ENCODE data around the gene C4orf54.

C4orf54 gene

DNA sequence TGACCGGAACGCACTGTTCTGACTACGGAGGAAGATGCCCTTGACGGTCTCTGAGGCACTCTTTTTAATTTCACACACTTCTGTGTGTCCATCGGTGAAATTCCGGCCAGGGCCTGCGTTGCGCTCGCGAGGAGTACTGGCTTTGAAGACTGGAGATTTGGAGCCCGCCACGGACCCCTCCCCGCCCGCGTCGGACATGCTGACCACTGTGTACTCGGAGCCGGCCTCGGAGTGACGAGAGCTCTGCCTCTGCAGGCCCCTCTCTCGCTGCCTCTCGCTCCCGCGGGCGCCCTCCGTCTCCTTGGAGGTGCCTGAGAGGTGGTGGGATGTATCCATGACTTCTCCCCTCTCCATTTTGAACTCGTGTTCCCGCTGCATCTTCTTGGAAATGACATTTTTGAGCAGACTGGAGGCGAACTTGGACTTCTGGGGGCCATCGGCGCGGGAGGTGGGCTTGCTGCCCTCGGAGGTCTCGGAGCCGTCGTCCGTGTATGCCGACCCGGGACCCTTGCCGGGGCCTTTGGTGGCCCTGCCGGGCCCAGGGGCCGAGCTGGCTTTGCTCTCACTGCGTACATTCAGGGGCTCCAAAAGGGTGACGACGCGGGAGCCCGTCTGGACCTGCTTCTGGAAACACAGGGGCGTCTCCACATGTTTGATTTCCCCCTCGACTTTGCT, 5.7 kb downstream of the C4orf54 start:
- ATAC-seq: no peak

DNA sequence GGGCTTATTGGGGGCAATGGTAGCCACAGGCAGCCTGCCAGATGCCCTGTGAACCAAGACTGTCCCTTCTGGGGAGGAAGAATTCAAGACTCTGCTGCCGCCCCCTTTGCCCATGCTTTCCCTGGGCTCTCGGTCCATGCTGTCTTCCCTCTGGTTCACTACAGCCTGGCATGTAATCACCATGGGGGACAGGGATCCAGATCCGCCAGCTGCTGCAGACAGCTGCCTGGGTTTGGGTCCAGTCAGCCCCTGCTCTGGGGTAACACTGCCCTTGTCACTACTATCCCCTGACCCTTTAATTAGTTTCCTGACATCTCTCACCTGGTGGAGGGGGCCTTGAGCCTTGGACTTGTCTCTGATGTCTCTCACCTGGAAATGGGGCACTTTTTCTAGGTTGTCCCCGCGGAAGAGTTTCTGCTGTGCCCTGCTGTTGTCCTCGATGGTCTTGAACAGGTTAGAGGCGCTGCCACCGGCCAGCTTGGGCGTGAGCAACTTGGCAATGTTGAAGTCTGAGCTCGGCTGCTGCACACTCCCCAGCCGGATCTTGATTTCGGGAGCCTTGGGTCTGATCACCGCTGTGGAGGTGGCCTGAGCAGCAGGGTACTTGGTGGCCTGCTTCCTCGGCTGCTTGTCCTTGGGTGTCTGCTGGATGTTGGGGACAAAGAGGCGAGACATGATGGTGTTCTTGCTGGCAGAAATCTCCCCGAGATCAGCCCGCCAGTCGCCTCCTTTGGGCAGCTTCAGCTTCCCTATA, 6.4 kb downstream of the C4orf54 start:
- no peak for ATAC-seq

GRCh38 chr4:99649778-99650177, 7.8 kb downstream of the C4orf54 start:
- ATAC-seq: no peak

DNA sequence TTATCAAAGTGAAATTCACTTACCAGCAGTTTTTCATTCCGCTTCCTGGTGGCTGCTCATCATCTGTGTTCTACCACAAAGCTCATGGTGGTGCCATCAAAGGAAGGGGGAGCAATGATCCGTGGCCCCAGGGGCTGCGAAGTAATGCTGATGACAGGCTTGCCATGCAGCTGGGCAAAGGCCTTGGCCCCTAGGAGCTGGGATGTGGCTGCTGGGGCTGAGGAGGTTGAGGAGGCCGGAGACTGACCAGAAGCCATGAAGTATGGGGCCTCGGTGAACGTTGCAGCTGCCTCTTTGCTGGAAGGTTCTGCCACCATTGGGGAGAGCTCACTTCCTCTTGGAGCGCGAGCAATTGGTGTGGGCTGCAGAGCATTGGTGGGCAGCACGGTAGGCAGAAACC, 8.4 kb downstream of the C4orf54 start:
- no peak for ATAC-seq

DNA sequence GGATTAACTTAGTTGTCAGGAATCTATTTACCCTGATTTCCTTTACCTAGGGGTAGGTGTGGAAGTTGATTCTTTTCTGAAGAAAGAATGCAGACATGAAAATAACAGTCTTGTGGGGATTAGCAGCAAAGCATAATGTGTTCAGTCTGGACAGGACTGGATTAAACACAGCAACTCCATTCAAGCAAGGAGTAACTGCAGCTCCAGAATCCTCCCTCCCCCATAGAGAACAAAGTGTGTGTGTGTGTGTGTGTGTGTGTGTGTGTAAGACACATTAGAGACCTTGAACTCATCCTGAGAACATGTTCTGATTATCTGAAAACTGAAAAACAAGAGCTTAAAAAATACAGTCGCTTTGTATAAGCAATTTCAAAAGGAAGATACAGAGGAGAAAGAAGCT, 9.3 kb downstream of the C4orf54 start:
- ATAC-seq: no peak

DNA sequence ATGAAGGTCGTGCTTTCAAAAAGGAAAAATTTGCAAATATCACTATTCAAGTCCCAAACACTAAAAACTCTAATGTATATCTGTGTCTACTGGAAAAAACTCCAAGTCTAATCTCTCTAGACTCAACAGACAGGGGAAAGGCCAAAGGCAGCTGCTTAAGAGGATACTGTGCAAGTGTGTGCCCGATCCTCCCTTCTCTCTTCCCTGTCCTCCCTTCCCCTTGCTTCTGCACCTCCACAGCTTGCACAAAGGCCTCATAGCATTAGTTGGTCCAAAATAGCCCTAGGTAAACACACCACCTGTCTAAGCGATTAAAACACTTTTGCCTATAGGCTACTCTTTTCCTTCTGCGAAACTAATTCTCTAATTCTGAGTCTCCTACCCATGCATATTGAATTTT, 10.6 kb downstream of the C4orf54 start:
- no peak for ATAC-seq

GRCh38 chr4:99645638-99646037, 12.0 kb downstream of the C4orf54 start:
- no peak for ATAC-seq

- ATAC-seq: no peak
Measured at GRCh38 chr4:99645036-99645435, 12.6 kb downstream of the C4orf54 start.

- no peak for ATAC-seq
Measured at GRCh38 chr4:99644453-99644852, 13.2 kb downstream of the C4orf54 start.

DNA sequence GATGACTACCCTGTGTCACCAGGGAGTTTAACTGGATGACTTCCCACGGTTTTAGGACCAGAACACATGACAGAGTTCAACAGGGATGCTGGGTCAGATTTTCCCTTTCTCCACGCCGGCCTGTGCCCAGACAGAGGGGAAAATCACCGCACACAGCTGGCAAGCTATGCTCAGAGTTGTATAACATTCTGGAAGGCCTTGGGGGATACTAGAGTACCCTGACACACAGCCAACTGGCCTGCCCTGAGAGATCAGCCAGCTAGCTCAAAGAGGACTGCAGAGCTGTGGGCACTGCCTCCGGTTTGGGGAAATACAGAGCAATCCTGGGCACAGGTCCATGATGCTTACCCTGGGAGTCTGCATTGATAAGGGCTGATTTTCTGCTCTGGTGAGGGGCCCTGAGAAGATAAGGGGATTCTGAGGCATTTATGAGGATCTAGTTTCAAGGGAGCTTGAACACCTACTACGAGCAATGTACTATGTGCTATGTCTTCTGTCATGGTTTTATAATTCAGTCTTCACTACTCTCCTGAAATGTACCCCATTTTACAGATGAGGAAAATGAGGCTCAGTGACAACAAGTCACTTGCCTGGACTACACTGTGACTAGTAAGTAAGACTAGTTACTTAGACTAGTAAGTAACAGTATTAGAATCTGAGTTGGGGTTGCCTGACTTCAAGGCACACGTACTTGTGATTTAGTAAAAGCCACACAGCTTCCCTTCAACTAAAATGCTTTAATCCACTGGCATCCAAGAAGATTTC, 14.7 kb downstream of the C4orf54 start:
- ATAC-seq: no peak

DNA sequence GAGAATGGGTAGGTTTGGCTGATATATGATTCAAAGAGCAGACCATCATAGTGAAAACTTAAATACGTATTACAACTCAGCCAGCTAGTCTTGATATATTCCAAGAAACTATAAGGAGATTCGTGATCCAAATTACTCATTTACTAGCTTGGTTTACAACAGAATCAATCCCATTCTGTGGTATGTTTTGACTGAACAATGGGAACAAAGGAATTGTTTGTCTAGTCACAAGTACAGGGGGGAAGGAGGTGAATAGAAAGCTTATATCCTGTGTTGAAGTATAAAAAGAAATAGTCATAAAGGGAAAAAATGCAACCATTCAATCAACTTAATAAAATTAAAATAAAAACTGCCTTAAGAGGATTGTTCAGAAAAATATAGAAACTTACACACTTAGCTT, 17.0 kb downstream of the C4orf54 start:
- no peak for ATAC-seq

- ATAC-seq: no peak
Measured at GRCh38 chr4:99637174-99637573, 20.5 kb downstream of the C4orf54 start.

- no peak for ATAC-seq
Measured at GRCh38 chr4:99636422-99636821, 21.2 kb downstream of the C4orf54 start.

GRCh38 chr4:99635601-99636000, 22.0 kb downstream of the C4orf54 start:
- ATAC-seq: peak; percentile 43 to 48

DNA sequence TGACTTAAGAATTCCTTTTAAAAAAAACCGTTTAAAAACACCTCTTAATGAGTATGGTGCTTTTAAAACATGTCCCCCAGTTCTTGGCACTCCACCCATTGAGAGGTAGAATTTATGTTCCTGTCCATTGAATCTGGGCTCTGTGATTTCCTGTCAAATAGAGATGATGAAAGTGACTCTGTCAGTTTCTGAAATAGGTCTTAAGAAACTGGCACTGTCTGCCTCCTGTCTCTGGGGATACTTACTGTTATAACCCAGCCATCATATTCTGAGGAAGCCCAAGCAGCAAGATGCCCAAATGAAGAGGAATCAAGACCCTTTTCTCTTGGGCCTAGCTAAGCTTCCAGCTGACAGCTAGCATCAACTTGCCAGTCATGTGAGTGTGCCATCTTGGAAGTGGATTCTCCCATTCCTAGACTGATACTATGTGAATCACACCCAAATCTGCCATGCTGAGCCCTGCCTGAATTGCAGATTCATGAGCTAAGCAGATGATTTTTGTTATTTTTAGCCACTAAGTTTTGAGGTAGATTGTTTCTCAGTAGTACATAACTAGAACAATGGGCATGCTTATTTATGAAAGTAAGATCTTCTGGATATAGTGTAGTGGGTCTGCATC, 22.8 kb downstream of the C4orf54 start:
- no peak for ATAC-seq

DNA sequence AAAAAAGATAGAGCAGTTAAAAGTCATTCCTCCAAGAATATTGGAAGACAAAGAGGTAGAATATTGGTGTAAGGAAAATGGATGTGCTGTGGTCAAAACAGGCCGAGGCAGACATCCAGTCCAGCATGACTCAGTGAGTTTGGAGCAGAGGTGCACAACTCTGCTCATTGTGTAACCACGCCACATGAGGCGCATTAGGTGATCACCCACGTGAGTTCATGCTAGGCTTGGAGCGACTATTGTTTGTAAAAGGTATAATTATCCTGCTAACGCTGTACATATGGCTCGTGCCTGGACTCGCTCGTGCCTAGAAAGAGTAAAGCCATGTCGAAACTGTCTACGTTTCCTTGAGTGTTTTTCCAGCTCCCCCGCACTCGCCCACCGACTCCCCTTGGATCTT, 23.9 kb downstream of the C4orf54 start:
- ATAC-seq: no peak

- ATAC-seq: no peak
Measured at GRCh38 chr4:99630857-99631360, 26.7 kb downstream of the C4orf54 start.

GRCh38 chr4:99629962-99630554, 27.6 kb downstream of the C4orf54 start:
- ATAC-seq: no peak

DNA sequence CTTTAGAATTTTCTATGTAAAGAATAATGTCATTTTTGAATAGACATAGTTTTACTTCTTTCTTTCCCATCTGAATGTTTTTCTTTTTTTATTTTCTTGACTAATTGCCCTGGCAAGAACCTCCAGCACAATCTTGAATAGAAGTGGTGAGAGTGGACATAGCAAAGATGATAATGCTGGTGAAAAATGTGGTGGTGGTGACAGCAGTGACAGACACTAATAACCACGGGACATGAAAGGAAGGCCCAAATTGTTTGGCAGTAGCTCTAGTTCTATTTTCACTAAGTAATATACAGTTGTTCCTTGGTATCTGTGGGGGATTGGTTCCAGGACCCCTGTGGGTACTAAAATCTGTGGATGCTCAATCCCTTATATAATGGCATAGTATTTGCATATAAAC, 29.6 kb downstream of the C4orf54 start:
- no peak for ATAC-seq

GRCh38 chr4:99625369-99625768, 32.3 kb downstream of the C4orf54 start:
- no peak for ATAC-seq

DNA sequence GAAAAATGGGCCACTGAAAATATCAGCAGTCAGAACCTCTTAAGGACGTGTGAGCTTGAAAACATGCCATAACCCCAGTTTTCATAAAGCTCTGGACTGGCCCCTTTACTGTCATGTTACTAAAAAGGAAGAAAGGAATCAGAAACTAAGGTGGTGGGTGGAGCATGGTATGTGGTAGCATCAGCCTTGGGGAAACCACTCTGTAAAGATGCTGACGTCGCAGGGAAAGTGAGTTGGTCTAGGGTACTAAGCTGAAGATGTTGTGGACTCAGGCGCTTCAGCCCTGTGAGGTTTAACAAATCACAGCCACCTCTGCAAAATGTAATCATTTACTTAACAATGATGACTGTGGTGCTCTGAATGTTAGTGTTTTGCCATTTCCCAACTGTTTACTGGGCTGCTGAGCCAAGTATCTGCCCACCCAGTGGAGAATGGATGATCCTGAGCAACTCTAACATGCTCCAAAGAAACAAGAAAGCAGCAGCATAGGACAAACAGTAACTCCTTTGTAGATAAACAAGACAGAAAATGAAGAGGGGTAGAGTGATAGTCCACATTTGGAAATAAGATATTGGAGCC, 33.4 kb downstream of the C4orf54 start:
- no peak for ATAC-seq

DNA sequence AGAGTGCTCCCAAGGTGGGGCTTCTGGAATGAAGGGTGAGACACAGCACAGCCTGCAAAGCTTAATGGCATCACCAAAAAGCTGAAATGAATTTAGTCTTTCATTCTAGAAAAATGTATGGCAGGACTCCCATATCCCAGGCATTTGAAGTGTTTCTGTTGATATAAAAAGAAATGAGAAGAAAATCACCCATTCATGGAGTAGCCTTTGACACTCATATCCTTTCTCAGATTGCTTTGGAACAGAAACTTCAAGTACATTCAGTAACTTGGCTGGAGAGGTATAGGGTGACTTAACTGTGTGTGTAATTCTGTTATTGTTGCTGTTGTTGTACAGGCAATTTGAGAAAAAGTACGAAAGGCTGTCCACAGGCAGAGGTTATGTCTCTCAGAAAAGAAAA, 35.3 kb downstream of the C4orf54 start:
- ATAC-seq: no peak
